HEK293 (cell line): Measurements from ENCODE around the gene MOG.

Source experiments
- CTCF ChIA-PET: fragments of 350-600 bp; formaldehyde crosslinking; extraction: SDS; loops from one replicate; lab custom pipeline; 2021; ENCODE audit warnings: antibody characterized with exemption; lab: Yijun Ruan, JAX
- POLR2A ChIA-PET: fragments of 300-600 bp; formaldehyde crosslinking; extraction: SDS; loops from one replicate; lab custom pipeline; 2020; ENCODE audit warnings: antibody characterized with exemption, inconsistent platforms; lab: Yijun Ruan, JAX
- H3K27ac ChIP-seq: fragments of 200-500 bp; sonication (Bioruptor generic); 2 replicates; pipeline ENCODE4 v1.5.1; 2014; ENCODE audit warnings: low read depth, low read length, control low read depth, inconsistent platforms; ENCODE audit errors: extremely low read depth
- H3K36me3 ChIP-seq, 2 experiments: fragments of 200-500 bp in 1 of 2; sonication (Bioruptor generic) in 1 of 2; 1 replicate in 1 of 2; 2 replicates in 1 of 2; pipeline ENCODE4 v1.5.1; 2014 to 2017; ENCODE audit warnings: inconsistent platforms in 2 of 2, low read length in 2 of 2; ENCODE audit not compliant: control insufficient read depth in 2 of 2, insufficient read depth in 1 of 2
- H3K4me1 ChIP-seq: fragments of 200-500 bp; sonication (Bioruptor generic); 2 replicates; pipeline ENCODE4 v1.5.1; 2014; ENCODE audit warnings: mild to moderate bottlenecking, low read length, inconsistent platforms; ENCODE audit not compliant: control insufficient read depth, insufficient read depth
- H3K4me3 ChIP-seq: 2 replicates; pipeline ENCODE4 v1.5.1; 2011; ENCODE audit warnings: low read depth, mild to moderate bottlenecking, control low read depth, low read length, moderate library complexity
- H3K9me3 ChIP-seq: fragments of 200-500 bp; sonication (Bioruptor generic); 2 replicates; pipeline ENCODE4 v1.5.1; 2014; ENCODE audit warnings: low read depth, low read length, inconsistent platforms; ENCODE audit not compliant: control insufficient read depth, insufficient read depth
- BCL11A ChIP-seq: fragments of 450-650 bp; formaldehyde crosslinking; IDR thresholded peaks from 2 replicates; pipeline ENCODE4 v1.5.1; 2016; ENCODE audit warnings: low read depth, missing biosample characterization, missing genetic modification characterization
- PRDM1 ChIP-seq: fragments of 450-650 bp; formaldehyde crosslinking; IDR thresholded peaks from 2 replicates; pipeline ENCODE4; 2016; ENCODE audit warnings: missing biosample characterization, missing genetic modification characterization
- SP2 ChIP-seq: fragments of 450-650 bp; formaldehyde crosslinking; IDR thresholded peaks from 2 replicates; pipeline ENCODE4 v1.5.1; 2016; ENCODE audit warnings: missing biosample characterization, missing genetic modification characterization
- TCF7L2 ChIP-seq: IDR thresholded peaks from 2 replicates; pipeline ENCODE4 v1.6.1; 2011; ENCODE audit warnings: low read depth, mild to moderate bottlenecking, inconsistent platforms, low read length, moderate library complexity, borderline replicate concordance
- ZNF266 ChIP-seq: fragments of 450-650 bp; formaldehyde crosslinking; IDR thresholded peaks from 2 replicates; pipeline ENCODE4 v1.5.1; 2016; ENCODE audit warnings: missing biosample characterization, missing genetic modification characterization, low read depth
- ZNF529 ChIP-seq: fragments of 450-650 bp; formaldehyde crosslinking; IDR thresholded peaks from 2 replicates; pipeline ENCODE4 v1.5.1; 2017; ENCODE audit warnings: missing genetic modification characterization, missing biosample characterization; ENCODE audit not compliant: insufficient replicate concordance
- ZNF585B ChIP-seq: fragments of 450-650 bp; formaldehyde crosslinking; IDR thresholded peaks from 2 replicates; pipeline ENCODE4 v1.5.1; 2016; ENCODE audit warnings: missing biosample characterization, missing genetic modification characterization
- ZNF658 ChIP-seq: fragments of 450-650 bp; formaldehyde crosslinking; IDR thresholded peaks from 2 replicates; pipeline ENCODE4; 2016; ENCODE audit warnings: missing biosample characterization, missing genetic modification characterization
- ZNF664 ChIP-seq: fragments of 450-650 bp; formaldehyde crosslinking; IDR thresholded peaks from 2 replicates; pipeline ENCODE4 v1.5.1; 2016; ENCODE audit warnings: missing biosample characterization, missing genetic modification characterization
- TF ChIP-seq, protein P1 (sequence below): fragments of 450-650 bp; formaldehyde crosslinking; IDR thresholded peaks from 2 replicates; pipeline ENCODE4 v1.5.1; 2016; ENCODE audit warnings: missing biosample characterization, missing genetic modification characterization
- TF ChIP-seq, protein P2 (sequence below): fragments of 450-650 bp; formaldehyde crosslinking; IDR thresholded peaks from 2 replicates; pipeline ENCODE4 v1.5.1; 2017; ENCODE audit warnings: missing biosample characterization, mild to moderate bottlenecking, missing genetic modification characterization, moderate library complexity
- TF ChIP-seq, protein P3 (sequence below): fragments of 450-650 bp; formaldehyde crosslinking; IDR thresholded peaks from 2 replicates; pipeline ENCODE4 v1.5.1; 2017; ENCODE audit warnings: missing biosample characterization, missing genetic modification characterization
- TF ChIP-seq, protein P4 (sequence below): fragments of 450-650 bp; formaldehyde crosslinking; IDR thresholded peaks from 2 replicates; pipeline ENCODE4 v1.5.1; 2016; ENCODE audit warnings: missing biosample characterization, missing genetic modification characterization
- TF ChIP-seq, protein P5 (sequence below): fragments of 450-650 bp; formaldehyde crosslinking; IDR thresholded peaks from 2 replicates; pipeline ENCODE4 v1.5.1; 2016; ENCODE audit warnings: missing biosample characterization, missing genetic modification characterization

Gene MOG

DNA sequence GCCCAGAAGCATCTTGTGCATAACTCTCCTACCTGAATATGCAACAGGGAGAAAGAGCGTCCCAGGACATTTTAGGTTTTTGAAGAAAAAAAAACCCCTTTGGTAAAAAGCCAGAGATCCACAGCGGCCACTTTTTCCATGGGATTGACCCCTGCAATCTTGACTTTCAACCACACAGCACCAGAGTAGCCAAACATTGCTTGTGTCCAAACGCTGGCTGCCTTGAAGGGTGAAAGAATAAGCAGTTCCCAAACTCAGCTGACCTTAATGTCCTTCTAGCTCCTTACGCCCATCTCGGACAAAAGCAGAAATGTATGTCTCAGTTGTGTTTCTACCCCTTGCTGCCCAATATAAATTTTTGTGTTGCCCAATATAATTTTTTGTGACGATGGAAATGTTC, 1.2 kb upstream of the MOG start:
- TF ChIP-seq ZNF529 (tag by site-specific recombination): no peak
- TF ChIP-seq, protein P1, sequence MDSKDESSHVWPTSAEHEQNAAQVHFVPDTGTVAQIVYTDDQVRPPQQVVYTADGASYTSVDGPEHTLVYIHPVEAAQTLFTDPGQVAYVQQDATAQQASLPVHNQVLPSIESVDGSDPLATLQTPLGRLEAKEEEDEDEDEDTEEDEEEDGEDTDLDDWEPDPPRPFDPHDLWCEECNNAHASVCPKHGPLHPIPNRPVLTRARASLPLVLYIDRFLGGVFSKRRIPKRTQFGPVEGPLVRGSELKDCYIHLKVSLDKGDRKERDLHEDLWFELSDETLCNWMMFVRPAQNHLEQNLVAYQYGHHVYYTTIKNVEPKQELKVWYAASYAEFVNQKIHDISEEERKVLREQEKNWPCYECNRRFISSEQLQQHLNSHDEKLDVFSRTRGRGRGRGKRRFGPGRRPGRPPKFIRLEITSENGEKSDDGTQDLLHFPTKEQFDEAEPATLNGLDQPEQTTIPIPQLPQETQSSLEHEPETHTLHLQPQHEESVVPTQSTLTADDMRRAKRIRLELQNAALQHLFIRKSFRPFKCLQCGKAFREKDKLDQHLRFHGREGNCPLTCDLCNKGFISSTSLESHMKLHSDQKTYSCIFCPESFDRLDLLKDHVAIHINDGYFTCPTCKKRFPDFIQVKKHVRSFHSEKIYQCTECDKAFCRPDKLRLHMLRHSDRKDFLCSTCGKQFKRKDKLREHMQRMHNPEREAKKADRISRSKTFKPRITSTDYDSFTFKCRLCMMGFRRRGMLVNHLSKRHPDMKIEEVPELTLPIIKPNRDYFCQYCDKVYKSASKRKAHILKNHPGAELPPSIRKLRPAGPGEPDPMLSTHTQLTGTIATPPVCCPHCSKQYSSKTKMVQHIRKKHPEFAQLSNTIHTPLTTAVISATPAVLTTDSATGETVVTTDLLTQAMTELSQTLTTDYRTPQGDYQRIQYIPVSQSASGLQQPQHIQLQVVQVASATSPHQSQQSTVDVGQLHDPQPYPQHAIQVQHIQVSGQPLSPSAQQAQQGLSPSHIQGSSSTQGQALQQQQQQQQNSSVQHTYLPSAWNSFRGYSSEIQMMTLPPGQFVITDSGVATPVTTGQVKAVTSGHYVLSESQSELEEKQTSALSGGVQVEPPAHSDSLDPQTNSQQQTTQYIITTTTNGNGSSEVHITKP (tag by site-specific recombination): no peak
- Histone ChIP-seq H3K4me3 (no peak overlapping the region), H3K36me3 (no peaks in the 10 kb centered on the region), H3K9me3 (no peaks in the 10 kb centered on the region), H3K27ac (no peak overlapping the region), H3K4me1 (no peaks in the 10 kb centered on the region; the same call in 1 of the 2 replicates)
- ChIA-PET CTCF (interaction anchor here (0.6 to 10.5 kb wide), 8 partner anchors 7 to 93 kb away, joined by 3 to 287 read pairs (median 12); no protein-coding TSS in a partner anchor), POLR2A (no interaction called here)

DNA sequence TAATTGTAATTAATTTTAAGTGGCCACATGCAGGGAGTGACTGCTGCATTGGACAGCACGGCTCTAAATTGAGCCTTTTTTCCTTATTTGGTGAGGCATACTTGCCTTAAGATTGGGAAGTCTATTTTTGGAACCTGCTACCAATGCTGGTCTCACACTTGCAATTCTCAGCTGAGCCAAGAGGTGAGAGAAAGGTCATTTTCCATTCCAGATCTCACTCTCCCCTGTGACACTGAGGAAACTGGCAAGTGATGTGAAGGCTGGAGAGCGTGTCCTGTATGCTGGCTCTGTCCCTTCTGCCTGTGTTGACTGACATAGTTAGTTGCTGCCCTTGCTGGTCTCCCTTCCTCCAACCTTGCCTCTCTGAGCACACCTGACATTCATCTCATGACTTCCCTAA, 735 bp upstream of the MOG start:
- Histone ChIP-seq H3K4me1 (no peaks in the 10 kb centered on the region; the same call in 1 of the 2 replicates), H3K9me3 (no peaks in the 10 kb centered on the region), H3K27ac (no peak overlapping the region), H3K36me3 (no peaks in the 10 kb centered on the region)
- CTCF ChIA-PET: interaction anchor here (0.6 to 10.5 kb wide), 7 partner anchors 7 to 46 kb away, joined by 3 to 287 read pairs (median 6); no protein-coding TSS in a partner anchor
- TF ChIP-seq PRDM1 (tag by site-specific recombination): 0 out of 2 replicates have a peak, but pooled peaks have one; percentile 9
- TF ChIP-seq, protein P2, sequence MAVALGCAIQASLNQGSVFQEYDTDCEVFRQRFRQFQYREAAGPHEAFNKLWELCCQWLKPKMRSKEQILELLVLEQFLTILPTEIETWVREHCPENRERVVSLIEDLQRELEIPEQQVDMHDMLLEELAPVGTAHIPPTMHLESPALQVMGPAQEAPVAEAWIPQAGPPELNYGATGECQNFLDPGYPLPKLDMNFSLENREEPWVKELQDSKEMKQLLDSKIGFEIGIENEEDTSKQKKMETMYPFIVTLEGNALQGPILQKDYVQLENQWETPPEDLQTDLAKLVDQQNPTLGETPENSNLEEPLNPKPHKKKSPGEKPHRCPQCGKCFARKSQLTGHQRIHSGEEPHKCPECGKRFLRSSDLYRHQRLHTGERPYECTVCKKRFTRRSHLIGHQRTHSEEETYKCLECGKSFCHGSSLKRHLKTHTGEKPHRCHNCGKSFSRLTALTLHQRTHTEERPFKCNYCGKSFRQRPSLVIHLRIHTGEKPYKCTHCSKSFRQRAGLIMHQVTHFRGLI (tag by site-specific recombination): no peak
- TF ChIP-seq, all 188 proteins: peak for 1
- no peak overlapping the region for H3K4me3 ChIP-seq
- POLR2A ChIA-PET: no interaction called here

DNA sequence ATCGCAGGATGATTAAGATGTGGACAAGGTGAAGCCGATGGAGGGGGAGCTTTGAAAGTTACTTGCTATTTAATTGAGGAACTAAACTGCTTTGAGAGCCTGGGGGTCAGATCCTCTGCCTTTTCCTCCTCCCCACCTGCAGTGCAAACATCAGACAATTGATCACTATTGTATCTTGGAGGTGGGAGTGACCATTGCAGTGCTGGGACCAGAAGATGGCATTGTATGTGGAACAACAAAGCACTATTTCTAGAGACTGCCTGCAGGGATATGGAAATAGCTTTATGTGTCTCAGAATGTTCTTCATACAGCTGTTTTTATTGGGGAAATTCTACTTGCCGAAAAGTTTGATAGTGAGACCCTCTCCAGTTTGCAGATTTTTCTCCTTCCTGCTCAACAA, 4.2 kb downstream of the MOG start:
- TF ChIP-seq TCF7L2 (no peak), SP2 (tag by site-specific recombination) (no peak), ZNF585B (no peak), ZNF664 (tag by site-specific recombination) (no peak), BCL11A (tag by site-specific recombination) (no peak), ZNF266 (tag by site-specific recombination) (no peak), ZNF658 (tag by site-specific recombination) (no peak)
- TF ChIP-seq, protein P3, sequence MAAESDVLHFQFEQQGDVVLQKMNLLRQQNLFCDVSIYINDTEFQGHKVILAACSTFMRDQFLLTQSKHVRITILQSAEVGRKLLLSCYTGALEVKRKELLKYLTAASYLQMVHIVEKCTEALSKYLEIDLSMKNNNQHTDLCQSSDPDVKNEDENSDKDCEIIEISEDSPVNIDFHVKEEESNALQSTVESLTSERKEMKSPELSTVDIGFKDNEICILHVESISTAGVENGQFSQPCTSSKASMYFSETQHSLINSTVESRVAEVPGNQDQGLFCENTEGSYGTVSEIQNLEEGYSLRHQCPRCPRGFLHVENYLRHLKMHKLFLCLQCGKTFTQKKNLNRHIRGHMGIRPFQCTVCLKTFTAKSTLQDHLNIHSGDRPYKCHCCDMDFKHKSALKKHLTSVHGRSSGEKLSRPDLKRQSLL (tag by site-specific recombination): no peak
- TF ChIP-seq, protein P4, sequence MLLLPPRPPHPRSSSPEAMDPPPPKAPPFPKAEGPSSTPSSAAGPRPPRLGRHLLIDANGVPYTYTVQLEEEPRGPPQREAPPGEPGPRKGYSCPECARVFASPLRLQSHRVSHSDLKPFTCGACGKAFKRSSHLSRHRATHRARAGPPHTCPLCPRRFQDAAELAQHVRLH (tag by site-specific recombination): no peak
- TF ChIP-seq, protein P5, sequence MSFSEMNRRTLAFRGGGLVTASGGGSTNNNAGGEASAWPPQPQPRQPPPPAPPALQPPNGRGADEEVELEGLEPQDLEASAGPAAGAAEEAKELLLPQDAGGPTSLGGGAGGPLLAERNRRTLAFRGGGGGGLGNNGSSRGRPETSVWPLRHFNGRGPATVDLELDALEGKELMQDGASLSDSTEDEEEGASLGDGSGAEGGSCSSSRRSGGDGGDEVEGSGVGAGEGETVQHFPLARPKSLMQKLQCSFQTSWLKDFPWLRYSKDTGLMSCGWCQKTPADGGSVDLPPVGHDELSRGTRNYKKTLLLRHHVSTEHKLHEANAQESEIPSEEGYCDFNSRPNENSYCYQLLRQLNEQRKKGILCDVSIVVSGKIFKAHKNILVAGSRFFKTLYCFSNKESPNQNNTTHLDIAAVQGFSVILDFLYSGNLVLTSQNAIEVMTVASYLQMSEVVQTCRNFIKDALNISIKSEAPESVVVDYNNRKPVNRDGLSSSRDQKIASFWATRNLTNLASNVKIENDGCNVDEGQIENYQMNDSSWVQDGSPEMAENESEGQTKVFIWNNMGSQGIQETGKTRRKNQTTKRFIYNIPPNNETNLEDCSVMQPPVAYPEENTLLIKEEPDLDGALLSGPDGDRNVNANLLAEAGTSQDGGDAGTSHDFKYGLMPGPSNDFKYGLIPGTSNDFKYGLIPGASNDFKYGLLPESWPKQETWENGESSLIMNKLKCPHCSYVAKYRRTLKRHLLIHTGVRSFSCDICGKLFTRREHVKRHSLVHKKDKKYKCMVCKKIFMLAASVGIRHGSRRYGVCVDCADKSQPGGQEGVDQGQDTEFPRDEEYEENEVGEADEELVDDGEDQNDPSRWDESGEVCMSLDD (tag by site-specific recombination): no peak
- TF ChIP-seq, protein P1 (tag by site-specific recombination): no peak
- CTCF ChIA-PET: interaction anchor here (0.5 to 10.1 kb wide), 3 partner anchors 10 to 202 kb away, joined by 3 to 287 read pairs (median 3); no protein-coding TSS in a partner anchor
- POLR2A ChIA-PET: interaction anchor here (0.8 kb wide), 1 partner anchor 26 kb away, joined by 4 read pairs; no protein-coding TSS in a partner anchor
- Histone ChIP-seq H3K4me1 (no peaks in the 10 kb centered on the region), H3K36me3 (no peaks in the 10 kb centered on the region), H3K9me3 (no peaks in the 10 kb centered on the region), H3K27ac (no peak overlapping the region), H3K4me3 (no peak overlapping the region)
